Smooth muscle cell of the brain vasculature (primary cell): ENCODE measurements around the gene TESK2.

Experiments used
- DNase-seq: peaks from one replicate; pipeline ENCODE4 v3.0.0-alpha.2; 2012; ENCODE audit warnings: low read depth, low spot score

Gene TESK2

DNA sequence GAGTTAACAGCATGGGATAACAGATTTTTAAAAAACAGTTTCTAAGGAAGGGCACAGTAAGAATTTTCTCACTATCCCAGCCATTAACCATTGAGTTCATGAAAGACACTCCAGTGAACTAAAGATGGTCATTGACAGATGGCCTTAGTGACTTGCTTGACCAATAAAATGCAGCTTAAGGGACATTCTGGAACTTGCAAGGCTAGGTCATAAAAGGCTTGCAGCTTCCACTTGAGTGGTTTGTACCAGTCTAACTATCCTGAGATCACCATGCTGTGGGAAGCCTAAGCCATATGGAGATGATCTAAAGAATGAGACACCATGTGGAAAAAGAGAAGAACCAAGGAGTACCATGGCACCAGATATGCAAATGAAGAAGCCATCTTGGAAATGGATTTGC is 112.8 kb downstream of the TESK2 start:
- DNase-seq, result no peak

DNA sequence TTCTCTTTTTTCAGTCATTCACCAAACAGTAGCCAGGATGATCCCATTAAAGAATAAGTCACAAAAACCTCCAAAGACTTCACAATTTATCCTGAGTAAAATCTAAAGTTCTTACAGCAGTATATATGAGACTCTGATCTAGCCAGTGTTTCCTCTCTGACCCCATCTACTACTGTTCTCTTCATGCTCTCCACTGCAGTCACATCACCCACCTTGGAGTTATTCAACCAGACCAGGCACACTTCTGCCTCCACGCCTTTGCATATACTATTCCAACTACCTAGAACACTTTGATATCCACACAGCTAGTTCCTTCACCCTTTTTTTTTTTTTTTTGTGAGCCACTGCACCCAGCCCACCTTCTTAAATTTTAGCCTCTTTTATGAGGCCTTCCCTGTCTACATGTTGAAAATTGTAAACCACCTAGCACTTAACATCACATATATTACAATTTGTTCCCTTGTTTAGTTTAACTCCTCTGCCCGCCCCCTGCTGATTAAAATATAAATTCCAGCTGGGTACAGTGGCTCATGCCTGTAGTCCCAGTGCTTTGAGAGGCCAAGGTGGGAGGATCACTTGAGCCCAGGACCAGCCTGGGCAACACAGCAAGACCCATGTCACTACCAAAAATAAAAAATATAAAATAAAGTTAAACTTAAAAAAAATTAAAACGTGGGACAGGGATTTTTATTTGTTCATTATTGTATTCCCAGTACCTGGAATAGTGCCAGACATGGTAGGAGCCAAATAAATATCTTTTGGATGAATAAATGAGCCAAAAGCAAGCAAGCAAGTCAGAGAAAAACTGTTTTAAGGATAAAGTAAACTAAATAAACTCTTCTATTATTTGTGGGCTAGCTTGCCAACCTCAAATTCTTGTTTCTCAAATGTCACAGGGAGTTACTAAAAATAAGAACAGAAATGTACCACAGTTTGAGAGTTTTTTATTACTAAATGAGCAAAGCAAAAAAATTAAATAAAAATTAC is 115.6 kb downstream of the TESK2 start:
- DNase-seq, result no peak

DNA sequence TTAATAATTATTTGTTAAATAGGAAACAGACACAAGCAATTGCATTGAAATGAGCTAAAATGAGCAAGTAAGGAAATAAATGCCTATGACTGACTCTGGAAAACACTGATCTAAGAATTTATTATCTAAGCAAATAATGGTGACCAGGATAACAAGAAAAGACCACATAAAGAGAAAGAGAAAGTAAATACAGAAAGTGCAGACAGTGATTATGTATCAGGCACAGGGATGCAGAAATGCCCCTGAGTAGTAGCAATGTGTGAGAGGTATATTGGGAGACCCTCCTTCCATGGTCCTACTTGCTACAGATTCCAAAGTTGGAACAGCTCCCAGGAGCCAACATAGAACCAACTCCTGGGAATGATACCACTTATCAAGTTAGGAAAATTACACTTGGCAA is 117.4 kb downstream of the TESK2 start:
- DNase-seq, result no peak

DNA sequence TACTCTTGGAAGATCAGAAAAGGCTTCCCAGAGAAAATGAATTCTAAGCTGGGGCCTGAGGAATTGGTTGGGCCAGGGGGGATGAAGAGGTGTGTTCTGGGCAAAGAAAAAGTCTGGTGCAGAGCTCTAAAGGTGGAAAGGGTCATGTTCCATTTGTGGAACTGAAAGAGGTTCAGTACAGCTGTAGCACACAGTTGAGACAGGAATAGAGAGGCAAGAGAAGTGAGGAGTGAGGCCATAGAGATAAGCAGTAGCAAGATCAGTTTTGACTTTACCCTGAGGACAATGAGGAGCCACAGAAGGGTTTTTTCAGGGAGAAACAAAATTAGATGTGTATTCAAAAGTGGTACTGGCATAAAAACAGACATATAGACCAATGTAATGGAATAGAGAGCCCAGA is 120.4 kb downstream of the TESK2 start:
- DNase-seq, result no peak

DNA sequence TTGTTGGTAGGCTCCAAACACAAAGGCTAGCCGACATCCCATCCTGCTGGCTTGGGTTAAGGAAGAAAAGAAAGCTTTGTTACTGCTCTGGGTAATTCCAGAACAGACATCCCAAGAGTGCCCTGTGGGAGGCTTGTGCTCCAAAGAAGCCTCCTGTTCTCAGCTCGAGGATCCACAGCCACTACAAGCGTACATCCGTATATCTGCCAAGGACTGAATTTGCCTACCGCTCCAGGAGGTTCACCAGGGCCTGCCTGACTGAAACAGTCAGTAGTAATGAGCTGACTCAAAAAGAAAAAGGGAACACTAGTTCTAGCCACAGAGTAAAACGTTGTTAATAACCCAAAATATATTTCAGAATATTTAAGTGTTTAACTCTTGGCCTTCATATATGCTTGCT is 125.9 kb downstream of the TESK2 start:
- no peak for DNase-seq

DNA sequence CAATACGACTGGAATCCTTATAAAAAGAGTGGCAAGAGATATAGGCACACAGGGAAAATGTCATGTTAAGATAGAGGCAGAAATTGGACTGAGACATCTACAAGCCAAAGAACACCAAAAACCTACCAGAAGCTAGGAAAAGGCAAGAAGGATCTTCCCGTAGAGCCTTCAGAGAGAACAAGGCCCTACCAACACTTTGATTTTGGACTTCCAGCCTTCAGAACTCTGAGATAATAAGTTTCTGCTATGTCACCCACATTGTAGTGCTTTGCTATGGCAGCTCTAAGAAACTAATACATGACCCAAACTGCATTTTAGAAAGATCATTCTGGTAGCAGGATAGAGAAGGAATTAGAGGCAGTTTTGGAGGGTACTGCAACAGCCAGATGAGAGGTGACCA is 126.7 kb downstream of the TESK2 start:
- no peak for DNase-seq

DNA sequence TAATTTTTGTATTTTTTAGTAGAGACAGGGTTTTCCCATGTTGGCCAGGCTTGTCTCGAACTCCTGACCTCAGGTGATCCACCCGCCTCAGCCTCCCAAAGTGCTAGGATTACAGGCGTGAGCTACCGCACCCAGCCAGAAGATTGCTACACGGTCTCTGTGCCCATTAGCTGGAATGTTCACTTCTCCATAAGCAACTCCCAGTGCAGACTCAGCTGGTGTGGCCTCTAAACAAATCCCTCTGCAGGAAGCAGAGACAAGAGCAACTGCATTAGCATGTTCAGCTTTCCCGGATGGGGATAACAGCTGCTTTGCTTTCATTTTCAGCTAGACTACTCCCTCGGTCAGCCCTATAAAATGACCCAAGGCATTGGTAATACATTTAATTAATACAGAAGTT is 130.0 kb downstream of the TESK2 start:
- DNase-seq, result peak; percentile 37

DNA sequence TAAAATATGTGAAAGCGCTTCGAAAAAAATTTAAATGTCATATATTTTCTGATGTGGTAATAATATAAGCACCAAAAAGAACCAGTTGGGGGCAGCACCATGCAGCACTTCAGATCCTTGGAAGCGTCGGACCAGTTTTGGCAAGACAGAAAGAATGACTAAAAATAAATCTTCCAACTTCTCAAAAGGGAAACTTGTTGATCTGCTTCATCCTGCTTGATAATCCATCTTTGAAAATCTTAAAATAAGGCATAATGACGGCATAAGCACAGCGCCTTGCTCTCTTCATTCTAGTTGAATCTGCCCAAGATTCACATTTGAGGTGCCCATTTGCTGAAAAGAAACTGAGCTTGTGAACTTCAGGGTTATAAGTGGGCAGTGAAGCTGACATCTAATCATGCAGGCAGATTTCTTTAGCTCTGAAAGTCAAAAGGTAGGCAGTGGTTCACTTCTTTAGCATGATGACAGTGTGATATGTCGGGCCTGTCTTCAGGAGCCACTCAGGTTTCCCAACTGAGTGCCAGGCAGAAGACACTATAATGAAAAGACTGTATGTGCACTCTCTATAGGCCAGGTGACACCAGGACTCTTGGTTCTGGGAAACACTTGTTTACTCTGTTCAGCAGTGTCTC is 131.0 kb downstream of the TESK2 start:
- DNase-seq, result peak; percentile 55

DNA sequence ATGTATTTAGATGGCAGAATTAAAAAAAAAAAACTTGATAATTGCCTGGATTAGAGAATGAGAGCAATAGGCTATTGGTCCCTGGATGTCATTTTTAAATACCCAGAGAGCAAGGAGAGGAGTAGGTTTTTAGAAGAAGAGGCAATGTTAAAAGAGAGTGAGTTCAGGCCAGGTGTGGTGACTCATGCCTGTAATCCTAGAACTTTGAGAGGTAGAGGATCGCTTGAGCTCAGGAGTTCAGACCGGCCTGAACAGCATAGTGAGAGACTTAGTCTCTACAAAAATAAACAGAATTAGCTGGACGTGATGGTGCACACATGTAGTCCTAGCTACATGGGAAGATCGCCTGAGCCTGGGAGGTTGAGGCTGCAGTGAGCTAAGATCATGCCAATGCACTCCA is 134.8 kb downstream of the TESK2 start:
- no peak for DNase-seq

DNA sequence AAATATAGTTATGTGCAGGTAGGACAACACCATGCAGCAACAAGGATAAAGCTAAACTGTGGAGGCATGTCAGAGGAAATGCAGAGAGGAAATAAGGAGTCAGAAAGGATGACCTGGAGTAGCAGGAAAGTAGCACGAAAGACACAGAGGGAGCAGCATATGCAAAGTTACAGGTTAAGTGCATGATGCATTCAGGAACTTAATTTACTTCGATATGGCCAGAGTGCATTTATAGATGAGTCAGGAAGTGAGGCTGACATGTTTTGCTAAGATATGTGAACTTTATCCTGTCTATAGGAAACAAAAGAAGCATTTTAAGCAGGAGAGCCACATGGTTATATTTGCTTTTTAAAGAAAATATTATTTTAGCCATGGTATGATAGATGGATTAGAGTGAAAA is 135.3 kb downstream of the TESK2 start:
- DNase-seq, result no peak

DNA sequence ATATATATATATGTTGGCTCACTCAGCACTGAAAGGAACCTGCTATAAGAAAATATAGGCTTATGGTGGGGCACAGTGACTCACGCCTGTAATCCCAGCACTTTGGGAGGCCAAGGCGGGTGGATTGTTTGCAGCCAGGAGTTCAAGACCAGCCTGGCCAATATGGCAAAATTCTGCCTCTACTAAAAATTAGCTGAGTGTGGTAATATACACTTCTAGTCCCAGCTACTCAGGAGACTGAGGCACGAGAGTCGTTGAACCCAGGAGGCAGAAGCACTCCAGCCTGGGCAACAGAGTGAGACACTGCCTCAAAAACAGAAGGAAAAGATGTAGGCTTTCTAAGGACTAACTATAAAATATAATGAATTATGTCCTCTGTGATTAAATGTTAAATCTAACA is 136.1 kb downstream of the TESK2 start:
- no peak for DNase-seq

DNA sequence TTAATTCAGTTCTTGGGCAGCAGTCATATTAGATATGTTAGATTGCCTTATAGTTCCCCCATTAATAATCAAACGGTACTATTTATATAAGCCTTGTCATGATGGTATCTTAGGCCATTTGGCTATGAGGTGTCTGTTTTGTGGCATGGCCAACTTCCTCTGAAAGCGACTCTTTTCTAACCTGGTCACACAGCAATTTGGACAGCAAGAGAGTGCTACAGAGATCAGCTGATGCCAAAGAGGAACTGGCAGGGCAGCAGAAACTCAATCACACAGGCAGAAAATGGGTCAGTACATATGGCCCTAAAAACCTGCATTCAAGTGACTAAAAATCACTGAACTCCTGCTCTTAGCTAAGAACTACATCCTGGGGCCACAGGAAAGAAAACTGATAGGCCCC is 137.3 kb downstream of the TESK2 start:
- DNase-seq, result no peak

DNA sequence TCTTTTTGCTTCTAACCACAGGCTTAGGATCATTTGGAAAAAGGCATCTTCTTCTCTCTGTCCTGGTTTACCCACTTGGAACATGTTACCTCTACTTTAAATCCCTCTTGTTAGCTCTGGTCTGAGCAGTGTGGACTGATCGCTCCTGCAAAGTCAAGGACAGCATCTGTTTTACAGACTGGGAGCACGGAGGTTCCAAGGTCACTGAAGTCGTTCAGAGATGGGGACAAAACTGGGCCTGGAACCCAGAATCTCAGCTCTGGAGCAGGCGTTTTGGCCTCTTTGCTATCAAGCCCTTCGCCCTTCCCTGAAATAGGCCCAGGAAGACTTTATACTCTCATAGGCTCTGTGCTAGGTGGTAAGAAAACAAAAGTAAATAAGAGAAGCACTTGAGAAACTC is 139.5 kb downstream of the TESK2 start:
- no peak for DNase-seq

DNA sequence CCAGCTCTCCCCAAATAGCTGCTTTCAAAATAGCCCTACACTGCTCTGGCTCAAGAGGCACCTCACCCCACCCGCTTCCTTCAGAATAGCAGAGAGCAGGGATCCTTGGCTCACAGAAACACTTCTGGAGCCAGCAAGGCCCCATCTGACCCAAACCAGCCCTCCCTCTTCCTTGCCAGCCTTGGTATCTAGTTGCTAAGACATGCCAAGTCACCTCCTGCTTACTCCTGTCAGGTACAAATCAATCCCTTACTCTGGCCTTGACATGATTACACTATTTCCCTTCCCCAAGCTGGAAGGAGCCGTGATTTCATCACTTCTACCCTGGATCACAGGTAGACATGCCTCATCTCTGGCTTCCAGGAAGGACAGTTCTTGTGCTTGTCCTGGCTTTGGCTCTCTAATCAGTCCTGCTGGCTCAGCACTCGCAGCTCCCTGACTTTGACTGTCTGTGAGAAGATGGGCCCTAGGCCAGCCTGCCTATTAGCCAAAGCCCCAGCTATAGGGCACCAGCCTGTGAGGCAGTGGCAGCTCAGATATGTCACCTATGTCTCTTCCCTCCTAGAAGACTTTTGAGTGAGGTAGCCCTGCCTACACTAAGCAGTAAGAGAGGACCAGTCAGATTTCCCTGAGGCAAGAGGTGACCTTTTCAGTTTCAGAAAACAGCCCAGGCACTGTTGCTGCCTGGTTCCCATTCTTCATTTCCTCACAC is 141.8 kb downstream of the TESK2 start:
- DNase-seq, result no peak

DNA sequence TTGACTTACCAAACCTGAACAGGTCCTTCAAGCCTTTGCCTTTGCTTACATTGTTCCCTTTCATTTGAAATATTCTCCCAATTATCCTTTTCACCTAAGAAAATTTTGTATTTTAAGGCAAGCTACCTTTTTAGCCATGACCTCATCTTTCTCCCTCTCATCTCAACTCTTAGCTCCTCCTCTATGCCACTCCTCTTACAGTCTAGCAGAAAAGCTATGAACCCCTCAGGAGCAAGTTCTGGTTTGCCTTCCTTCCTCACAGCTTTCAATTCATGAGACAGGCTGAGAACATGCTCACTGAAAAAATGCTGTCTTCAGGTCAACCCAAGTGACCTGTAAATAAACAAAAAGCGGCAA is 142.4 kb downstream of the TESK2 start:
- no peak for DNase-seq

DNA sequence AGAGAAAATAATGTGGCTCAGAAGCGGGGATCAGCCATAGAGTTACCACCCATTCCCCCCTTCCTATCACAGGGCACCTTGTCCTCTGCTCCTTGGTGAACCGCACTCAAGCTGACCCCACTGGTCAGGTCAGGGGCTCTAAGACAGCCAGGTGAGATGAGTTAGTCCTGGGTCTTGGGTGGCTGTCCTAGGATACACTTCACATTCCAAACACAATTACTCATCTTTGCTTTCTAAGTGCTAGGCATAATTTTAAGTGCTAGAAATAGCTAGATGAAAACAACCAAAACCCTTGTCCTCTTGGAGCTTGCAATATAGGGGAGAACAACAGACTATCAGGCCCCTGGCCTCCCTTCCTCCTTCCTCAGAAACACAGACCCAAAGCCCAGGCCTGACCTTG is 142.9 kb downstream of the TESK2 start:
- no peak for DNase-seq

DNA sequence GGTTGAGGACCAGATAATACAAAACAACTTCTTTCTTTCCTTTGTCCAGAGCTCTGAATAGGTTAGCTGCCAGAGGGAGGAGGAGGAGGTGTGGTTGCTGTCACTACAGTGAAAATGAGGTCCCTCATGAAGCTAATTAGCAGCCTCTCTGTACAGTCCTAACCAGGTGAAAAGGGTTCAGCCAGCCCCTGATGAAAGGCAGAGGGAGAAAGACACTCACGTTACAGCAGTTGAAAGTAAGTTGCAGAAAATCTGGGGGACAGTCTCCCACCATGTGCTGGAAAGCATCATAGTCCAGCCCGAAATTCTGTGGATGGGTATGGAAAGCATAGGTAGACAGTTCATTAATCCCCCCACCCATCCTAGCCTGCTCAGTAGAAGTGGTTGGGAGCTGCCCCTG is 144.5 kb downstream of the TESK2 start:
- DNase-seq, result no peak

DNA sequence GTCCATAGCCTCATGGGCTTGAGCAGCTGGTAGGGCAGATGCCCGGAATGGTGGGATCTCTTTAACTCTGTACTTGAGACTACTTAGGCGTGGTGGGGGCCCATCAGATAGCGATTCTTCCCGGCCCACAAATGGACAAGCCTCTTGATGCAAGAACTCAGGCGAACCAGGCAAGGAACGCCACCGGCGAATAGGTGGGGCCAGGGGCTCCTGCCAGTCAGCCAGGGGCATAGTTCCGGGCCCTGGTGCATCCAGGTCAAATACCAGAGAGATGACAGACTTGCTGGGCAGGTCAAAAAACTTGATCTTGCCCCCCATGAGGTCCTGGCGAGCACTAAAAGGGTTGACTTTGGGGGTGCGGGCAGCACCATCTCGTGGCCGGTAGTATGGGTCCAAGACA is 145.9 kb downstream of the TESK2 start:
- DNase-seq, result no peak

DNA sequence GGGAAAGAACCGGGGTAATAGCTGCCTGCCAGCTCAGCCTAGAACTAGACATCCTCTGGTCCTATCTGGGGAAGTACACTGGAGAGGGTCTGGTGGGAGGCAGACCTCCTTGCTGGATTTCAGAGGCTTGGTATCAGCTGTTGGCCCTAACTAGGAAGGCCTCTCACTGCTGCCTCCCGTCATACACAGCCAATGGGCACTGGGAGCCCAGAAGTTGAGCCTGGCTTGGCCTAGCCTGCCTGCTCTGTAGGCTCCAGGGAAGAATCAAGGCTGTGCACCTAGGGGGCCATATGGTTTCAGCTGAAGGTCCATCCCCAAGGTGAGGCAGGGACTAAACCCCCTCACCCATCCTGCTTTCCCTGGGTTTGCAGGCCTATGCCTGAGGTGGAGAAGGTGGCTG is 146.5 kb downstream of the TESK2 start:
- no peak for DNase-seq

DNA sequence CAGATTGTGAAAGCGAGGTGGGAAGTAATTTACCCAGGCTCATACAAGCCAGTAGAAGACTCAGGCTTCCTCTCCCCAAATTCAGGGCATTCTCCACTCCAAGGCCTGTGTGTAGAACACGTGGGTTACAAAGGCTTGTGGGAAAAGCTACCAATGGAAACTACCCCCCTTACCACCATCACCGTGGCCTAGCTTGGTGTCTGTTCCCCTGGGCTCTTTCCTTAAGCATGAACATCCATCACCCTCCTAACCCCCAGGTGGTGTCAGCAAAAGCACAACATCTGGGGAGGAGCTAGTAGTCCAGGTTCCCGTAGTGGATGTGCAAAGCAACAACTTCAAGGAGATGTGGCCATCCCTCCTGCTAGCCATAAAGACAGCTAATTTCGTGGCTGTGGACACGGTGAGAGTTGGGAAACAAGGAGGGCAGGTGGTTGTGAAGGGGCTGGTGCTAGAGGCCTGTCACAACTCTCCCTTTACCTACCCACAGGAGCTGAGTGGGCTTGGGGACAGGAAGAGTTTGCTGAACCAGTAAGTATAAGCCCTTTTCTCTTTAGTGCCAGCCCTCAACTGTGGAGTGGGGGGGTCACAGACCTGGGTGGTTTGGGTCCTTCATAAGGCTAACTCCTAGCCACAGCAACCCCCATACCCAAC is 150.0 kb downstream of the TESK2 start:
- no peak for DNase-seq

DNA sequence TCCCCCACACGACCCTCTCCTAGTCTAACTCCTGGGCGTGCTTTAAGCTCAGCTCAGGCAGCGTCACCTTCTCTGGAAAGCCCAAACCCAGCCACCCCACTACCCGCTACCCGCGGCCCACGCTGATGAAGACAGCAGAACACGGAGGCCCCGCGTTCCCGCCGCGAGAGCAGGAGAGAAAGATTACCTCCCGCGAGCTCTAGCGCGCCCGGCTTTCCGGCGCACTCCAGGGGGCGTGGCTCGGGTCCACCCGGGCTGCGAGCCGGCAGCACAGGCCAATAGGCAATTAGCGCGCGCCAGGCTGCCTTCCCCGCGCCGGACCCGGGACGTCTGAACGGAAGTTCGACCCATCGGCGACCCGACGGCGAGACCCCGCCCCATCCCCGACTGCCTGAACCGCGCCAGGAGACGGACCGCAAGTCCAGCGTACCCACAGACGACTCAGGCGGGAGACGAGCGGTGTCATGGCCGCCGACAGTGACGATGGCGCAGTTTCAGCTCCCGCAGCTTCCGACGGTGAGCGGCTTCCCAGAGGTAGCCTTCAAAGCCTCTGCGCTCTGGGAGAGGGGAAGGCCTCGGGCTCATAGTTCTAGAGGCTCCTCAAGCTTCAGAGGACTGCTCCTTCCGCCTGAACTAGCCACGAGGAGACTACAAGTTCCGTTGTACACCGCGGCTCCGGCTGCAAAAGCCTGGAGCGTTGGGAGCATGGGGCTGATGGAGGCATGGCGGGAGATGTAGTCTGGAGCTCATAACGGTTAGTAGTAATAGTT is 151.0 kb downstream of the TESK2 start, which contains the start of the genes MUTYH and TOE1:
TSS of gene MUTYH (minus strand) at position 652 of the 770 bp plus-strand sequence. CDS start 5,935 bp downstream, outside the sequence.
TSS of gene TOE1 (plus strand) at position 382 of the 770 bp plus-strand sequence. CDS start at position 465, 83 bp downstream.
- DNase-seq, result peak; percentile 73
